HG02798 (cell line): ENCODE measurements around the gene NELL1.

Source experiments
- ATAC-seq: cut with Tn5 transposase; IDR thresholded peaks from one replicate; pipeline ENCODE4 v1.9.1; 2021; ENCODE audit warnings: mild to moderate bottlenecking; ENCODE audit not compliant: unreplicated experiment, poor library complexity

NELL1 gene

DNA sequence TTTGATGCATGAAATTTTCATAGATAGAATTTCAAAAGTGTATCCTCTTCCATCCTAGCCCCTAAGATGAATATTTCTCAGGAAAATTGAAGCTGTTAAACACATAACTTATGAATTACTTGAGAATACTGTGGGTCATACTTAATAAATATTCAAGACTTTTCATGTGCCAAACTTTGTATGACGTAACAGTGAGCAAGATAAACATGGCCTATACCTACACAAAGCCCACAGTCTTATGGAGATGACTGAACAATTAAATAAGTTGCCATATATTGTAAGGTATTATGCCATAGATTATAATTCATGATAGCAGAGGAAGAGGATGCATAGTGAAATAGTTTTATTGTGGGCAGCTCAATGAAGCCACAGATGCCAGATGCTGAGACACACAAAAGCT is 902.8 kb downstream of the NELL1 start:
- no peak for ATAC-seq

DNA sequence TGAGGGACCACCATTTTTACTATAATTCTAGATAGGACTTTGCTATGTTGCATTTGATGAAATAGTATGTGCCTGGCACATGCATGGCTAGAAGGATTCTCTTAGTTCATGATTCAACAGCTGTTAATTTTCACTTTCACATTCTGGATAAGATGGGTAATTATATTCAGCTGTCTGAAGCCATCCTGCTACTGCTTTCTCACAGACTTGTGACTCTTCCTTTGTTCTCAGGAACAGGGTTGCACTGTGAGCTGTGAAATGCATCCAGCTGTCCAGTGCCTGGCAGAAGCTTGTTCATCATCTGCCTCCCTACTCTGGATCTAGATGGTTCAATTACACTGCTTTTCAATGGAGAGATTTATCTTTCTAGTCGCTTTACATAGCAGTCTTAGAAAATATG is 913.4 kb downstream of the NELL1 start:
- ATAC-seq = no peak

DNA sequence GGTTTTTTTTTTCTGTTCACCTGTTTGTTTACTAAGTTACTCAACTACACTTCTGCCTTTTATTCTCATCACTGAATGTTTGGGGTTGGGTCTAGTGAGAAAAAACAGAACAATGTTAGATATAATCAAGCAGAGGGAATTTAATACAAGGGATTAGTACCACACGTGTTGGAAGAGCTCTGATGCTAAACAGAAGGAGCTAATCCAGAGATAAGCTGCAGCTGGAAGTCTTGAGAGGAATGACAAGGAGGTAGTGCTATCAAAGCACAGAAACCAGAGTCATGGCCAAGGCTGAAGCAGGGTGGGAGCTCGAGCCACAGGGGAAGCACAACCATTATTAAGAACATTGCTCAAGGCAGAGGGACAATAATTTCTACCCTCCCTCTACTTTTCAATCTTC is 919.4 kb downstream of the NELL1 start:
- ATAC-seq = no peak

DNA sequence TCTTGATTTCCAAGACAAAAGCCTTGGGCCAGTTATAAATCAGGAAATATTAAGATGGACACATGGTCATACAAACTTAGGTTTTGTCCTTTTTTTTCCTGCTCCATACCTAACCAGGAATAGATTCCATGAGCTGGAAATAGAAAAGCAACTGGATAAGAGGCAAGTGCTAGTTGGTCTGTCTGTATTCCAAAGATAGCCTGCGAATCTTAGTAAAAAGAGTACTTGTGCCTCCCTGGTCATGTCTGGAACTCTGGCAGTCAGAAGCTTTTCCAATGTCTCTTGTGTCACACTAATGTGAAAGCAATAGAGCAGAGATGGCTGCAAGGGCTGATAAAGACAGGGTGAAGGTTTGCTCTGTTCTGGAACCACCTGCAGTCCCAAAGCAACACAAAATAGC is 933.3 kb downstream of the NELL1 start:
- ATAC-seq = no peak

DNA sequence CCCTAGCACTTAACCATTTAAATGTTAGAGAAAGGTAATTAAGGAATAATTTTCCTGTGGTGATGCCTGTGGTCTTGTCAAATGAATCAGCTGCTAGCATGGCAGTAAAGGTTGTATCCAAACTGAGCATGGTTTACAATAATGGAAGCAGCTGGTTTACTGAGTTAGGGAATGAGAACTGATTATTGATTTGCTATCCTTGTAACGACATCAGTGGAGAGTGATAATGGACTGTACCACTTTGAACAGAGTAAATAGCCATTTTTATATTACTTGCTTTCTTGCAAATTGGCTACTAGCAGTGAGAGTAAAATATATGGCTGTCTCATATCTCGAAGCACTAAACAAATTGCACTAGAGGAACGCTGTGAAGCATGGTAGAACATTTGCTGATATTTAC is 934.5 kb downstream of the NELL1 start:
- ATAC-seq = no peak

DNA sequence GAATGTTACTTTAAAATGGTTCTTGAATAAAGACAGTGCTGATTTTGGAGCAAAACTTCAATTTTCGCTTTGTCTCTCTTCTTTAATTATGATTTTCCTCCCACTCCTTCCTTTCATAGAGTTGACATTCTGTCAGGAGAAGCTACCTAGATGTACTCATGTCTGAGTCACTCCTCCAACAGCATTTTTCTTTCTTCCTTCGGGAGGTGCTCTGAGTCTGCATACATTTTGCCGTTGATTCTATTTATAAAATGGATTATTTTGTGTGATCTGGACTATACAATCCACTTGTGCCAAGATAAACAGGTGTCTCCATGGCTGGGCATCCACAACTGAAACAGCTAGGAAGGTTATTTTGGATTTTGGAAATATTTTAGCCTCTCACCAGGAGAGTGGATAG is 935.2 kb downstream of the NELL1 start:
- ATAC-seq = no peak

DNA sequence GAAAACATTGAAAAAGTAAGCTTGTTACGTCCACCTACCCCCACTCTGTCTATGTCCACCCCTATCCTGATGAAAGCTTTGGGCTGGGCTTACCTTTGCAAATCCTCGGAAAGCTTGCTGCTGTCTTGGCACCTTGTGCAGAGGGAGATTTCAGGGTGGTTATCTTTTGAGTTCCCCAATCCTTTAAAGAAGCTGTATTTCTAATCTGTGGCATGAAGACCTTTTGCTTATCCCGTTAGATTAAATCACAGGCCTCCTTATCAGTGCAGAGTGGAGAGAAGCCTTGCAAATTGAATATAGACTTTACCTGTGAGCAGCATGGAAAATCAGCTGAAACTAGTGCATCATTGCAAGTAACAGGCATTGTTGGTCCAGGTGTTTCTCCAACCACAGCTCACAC is 942.9 kb downstream of the NELL1 start:
- no peak for ATAC-seq

DNA sequence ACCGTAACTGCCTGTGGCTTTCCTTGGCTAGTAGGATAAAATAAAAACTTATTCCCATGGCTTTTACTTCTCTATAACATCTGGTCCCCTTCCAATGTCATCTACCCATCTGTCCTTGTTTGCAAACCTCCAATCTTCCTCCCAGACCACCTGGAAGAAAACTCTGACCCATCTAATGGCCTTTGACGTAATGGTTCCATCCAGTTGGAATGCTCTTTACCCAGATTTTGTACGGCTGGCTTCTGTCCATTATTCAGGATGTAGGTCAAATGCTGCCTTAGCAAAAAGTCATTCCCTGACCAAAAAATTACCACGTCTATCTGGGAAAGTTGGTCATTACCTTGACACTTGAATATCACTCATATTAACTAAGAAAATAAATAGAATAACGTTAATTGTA is 945.6 kb downstream of the NELL1 start:
- ATAC-seq = no peak

DNA sequence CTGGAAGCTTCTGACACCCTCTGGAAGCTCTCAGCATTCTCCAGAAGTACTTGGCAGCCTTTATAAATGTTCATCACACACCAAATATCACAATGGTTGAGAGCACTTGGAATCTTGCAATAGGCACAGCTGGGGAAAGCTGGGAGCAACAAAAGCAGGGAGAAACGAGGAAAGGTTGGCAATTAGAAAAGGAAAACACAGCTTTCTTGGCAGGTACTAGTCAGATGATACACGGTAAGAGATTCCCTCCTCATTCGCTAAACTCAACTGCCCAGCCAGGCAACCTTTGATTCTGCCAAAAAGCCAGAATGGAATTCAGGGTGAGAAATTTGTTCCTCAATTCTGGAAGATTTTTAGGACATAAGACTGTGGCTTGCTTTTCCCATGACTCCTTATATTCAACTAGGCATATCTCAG is 946.6 kb downstream of the NELL1 start:
- no peak for ATAC-seq

DNA sequence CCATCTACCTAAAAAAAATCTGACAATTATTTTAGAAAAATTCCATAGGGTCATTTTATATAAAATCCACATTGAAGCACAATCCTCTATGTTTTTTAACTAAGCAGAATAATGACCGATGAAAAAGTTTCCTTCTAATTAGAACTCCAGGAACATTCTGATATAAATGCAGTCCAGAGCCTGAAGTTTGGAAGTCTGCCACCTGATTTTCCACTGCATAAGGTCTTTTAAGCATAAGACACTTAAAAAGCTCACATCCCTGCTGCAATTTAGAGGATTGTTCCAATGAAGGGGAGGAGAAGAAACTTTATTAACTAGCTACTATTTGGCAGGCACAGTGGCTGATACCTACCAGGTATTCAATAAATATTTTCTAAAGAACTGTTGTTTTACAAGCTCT is 953.2 kb downstream of the NELL1 start:
- ATAC-seq = no peak

DNA sequence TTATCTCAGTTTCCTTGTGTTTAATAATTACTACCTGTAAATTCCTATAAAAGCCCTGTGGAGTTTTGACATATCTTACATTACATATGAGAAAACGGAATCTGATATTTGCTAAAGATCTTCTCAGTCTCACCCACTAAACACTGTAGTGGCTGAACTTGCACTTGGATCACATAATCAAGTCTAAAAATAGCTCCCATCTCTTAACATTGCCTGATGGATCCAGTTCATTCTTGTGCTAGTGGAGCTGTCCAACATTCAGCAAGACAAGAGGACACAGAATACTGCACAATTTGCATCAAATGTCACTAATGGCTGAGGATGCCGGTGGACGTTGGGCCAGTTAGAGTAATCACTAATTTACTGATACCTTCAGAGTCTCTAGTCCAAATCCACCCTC is 953.6 kb downstream of the NELL1 start:
- no peak for ATAC-seq
